Lower leg skin (tissue), 4 donors: ENCODE results near the gene TRPV5. TPM values are rescaled to one million over a fixed set of nuclear protein-coding genes. Genes with fewer than 3 reads are reported as not detected.

Experiments used
- DNase-seq, 2 donors: peaks; one replicate each; pipeline ENCODE4 v3.0.0-alpha.2; 2019; ENCODE audit warnings: low spot score in 2 of 2
- H3K4me3 ChIP-seq: fragments of 200-600 bp; sonication (generic); 2 replicates; pipeline ENCODE4 v1.5.1; 2017; ENCODE audit warnings: mild to moderate bottlenecking, low read depth; ENCODE audit not compliant: poor library complexity, severe bottlenecking
- CTCF ChIP-seq, 3 donors: fragments of 450-650 bp; IDR thresholded peaks; one replicate each; pipeline ENCODE4 v1.5.1; 2016; ENCODE audit warnings: antibody characterized with exemption in 3 of 3, mild to moderate bottlenecking in 3 of 3, moderate library complexity in 2 of 3
- POLR2A ChIP-seq, 2 donors: fragments of 450-650 bp; IDR thresholded peaks; one replicate each; pipeline ENCODE4 v1.6.1; 2016 to 2017; ENCODE audit warnings: antibody characterized with exemption in 2 of 2, mild to moderate bottlenecking in 1 of 2, moderate library complexity in 1 of 2
- WGBS, 2 donors: methylation state at CpG; one replicate each; pipeline ENCODE4 v1.1.5; 2018; 5-methylcytosine and 5-hydroxymethylcytosine counted together
- intact Hi-C: fragments of 100-400 bp; cut with DNase I; formaldehyde crosslinking; loops from one replicate; pipeline ENCODE4 v1.15.0; 2023; ENCODE audit warnings: low total_unique reads
- total RNA-seq, 4 donors: library from RNA; depleted of rRNA; stranded (reverse); fragments of >200 nt; gene quantifications; one replicate each; pipeline ENCODE4 v1.1.0, GENCODE V29; 2016

Gene TRPV5
- total RNA-seq, 4 donors from 2014 or later = not detected

DNA sequence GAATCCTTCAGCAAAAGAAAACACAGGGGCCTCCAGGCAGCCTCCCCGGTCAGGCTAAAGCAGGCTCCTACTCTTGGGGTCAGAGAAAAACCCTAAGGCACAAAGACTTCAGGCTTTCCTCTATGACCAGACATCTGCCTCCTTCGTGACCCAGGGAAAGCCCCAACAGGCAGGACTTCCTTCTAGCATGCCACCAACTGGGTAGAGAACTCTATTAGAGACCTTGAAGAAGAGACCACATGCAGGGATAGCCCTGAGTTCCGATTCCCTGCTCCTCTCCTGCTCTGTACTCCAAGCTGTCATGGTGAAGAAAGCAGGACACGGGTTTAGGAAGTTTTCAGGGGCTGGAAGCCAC lies 49.3 kb downstream of the TRPV5 start:
- H3K4me3 ChIP-seq = no peak overlapping the region
- DNase-seq = peak in 1 of 2 donors; percentile 76
- TF ChIP-seq CTCF (IDR thresholded peaks at IDR 0.05) (no peak), POLR2A (IDR thresholded peaks at IDR 0.05) (no peak)
- intact Hi-C loops = no loop called here
- WGBS, 2 donors = 74 to 80% methylated on average over 4 of the region's 4 CpGs

- intact Hi-C loops = no loop called here
- TF ChIP-seq CTCF (IDR thresholded peaks at IDR 0.05) = no peak
- TF ChIP-seq POLR2A (IDR thresholded peaks at IDR 0.05) = no peak
- DNase-seq = no peak
- no peak overlapping the region for H3K4me3 ChIP-seq
- 85 to 89% methylated on average over 7 of the region's 7 CpGs for WGBS, 2 donors
Observed at GRCh38 chr7:142883571-142884285, 49.8 kb downstream of the TRPV5 start.

- intact Hi-C loops = no loop called here
- no peak for TF ChIP-seq CTCF (IDR thresholded peaks at IDR 0.05)
- no peak for TF ChIP-seq POLR2A (IDR thresholded peaks at IDR 0.05)
- no peak overlapping the region for H3K4me3 ChIP-seq
- WGBS, 2 donors = 87 to 93% methylated on average over 10 of the region's 10 CpGs
- DNase-seq = peak in 1 of 2 donors; percentile 50
Observed at GRCh38 chr7:142883145-142883544, 50.4 kb downstream of the TRPV5 start.

DNA sequence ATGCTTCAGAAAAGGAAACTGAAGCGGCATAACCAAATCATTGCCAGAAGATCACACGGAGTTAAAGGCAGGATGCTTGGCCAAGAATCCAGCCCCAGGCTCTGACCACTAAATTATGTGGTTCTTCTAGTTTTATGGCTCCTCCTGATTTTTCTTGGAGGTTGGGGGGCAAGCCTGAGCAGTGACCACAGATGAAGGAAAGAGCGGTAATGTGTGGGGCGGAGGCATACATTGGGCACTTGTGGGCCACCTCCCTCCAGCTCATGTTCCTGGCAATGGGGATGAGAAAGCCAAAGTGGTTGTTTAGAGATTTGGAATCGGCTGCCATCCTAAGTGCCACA lies 51.2 kb downstream of the TRPV5 start:
- no peak overlapping the region for H3K4me3 ChIP-seq
- intact Hi-C loops = no loop called here
- WGBS, 2 donors = 55 to 56% methylated on average over 5 of the region's 5 CpGs
- DNase-seq = peak in 1 of 2 donors; percentile 70
- TF ChIP-seq POLR2A (IDR thresholded peaks at IDR 0.05) = no peak

DNA sequence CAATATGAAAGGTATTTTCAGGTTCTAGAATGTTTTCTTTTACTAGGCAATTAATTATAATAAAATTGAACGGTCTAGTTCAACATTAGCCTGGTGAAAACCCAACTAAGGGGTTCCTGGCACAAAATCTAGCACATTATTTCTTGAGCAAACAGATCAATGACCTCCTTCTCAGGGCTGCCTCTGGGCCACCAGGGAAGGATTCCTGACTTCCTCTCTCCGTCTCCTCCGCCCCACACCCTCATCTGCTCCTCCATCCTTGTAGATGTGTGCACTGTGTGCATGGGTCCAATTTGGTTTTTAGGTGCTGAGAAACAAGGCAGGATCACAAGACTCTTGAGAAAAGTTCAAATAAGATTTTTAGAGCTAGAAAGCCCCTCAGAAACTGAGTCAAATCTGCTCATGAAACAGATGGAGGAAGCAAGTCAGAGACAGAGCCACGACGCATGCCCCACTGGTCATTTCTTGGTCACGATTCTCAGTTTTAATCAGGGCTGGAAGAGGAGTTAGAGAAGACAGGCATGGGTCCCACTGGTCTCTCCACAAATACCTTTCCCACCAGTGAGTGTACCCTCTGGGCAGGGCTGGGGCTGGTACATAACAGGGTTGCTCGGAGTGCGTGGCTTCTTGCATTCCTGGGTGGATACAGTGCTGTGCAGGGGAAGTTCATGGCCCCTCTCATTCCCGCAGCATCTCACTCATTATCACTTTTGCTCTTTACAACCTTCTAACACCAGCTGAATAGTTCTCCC lies 51.8 kb downstream of the TRPV5 start:
- DNase-seq = peak in 1 of 2 donors; percentile 57
- TF ChIP-seq POLR2A (IDR thresholded peaks at IDR 0.05) = no peak
- no peak for TF ChIP-seq CTCF (IDR thresholded peaks at IDR 0.05)
- no peak overlapping the region for H3K4me3 ChIP-seq
- intact Hi-C loops = no loop called here
- 61 to 68% methylated on average over 9 of the region's 9 CpGs for WGBS, 2 donors

- WGBS, 2 donors = 30 to 31% methylated on average over 8 of the region's 8 CpGs
- DNase-seq = peak in 1 of 2 donors; percentile 84
- intact Hi-C loops = no loop called here
- no peak overlapping the region for H3K4me3 ChIP-seq
- no peak for TF ChIP-seq CTCF (IDR thresholded peaks at IDR 0.05)
- no peak for TF ChIP-seq POLR2A (IDR thresholded peaks at IDR 0.05)
Observed at GRCh38 chr7:142880876-142881505, 52.6 kb downstream of the TRPV5 start.
